Lower leg skin (tissue), 4 donors: ENCODE measurements around the gene GALNS. TPM values are rescaled to one million over a fixed set of nuclear protein-coding genes. Genes with fewer than 3 reads are reported as not detected.
A peak's percentile ranks its signal among the peaks of the same experiment; 100 is the strongest.

Experiments used
- DNase-seq, 2 donors: peaks; one replicate each; pipeline ENCODE4 v3.0.0-alpha.2; 2019; ENCODE audit warnings: low spot score in 2 of 2
- H3K4me3 ChIP-seq: fragments of 200-600 bp; sonication (generic); 2 replicates; pipeline ENCODE4 v1.5.1; 2017; ENCODE audit warnings: mild to moderate bottlenecking, low read depth; ENCODE audit not compliant: poor library complexity, severe bottlenecking
- POLR2A ChIP-seq, 2 donors: fragments of 450-650 bp; IDR thresholded peaks; one replicate each; pipeline ENCODE4 v1.6.1; 2016 to 2017; ENCODE audit warnings: antibody characterized with exemption in 2 of 2, mild to moderate bottlenecking in 1 of 2, moderate library complexity in 1 of 2
- WGBS, 2 donors: methylation state at CpG; one replicate each; pipeline ENCODE4 v1.1.5; 2018; 5-methylcytosine and 5-hydroxymethylcytosine counted together
- intact Hi-C: fragments of 100-400 bp; cut with DNase I; formaldehyde crosslinking; loops from one replicate; pipeline ENCODE4 v1.15.0; 2023; ENCODE audit warnings: low total_unique reads
- total RNA-seq, 4 donors: library from RNA; depleted of rRNA; stranded (reverse); fragments of >200 nt; gene quantifications; one replicate each; pipeline ENCODE4 v1.1.0, GENCODE V29; 2016
- TF ChIP-seq, protein P1 (sequence below), 3 donors: fragments of 450-650 bp; IDR thresholded peaks; one replicate each; pipeline ENCODE4 v1.5.1; 2016; ENCODE audit warnings: antibody characterized with exemption in 3 of 3, mild to moderate bottlenecking in 3 of 3, moderate library complexity in 2 of 3

Gene GALNS
- total RNA-seq, 4 donors from 2014 or later: 17.3 to 45.6 (median 37.3) TPM

DNA sequence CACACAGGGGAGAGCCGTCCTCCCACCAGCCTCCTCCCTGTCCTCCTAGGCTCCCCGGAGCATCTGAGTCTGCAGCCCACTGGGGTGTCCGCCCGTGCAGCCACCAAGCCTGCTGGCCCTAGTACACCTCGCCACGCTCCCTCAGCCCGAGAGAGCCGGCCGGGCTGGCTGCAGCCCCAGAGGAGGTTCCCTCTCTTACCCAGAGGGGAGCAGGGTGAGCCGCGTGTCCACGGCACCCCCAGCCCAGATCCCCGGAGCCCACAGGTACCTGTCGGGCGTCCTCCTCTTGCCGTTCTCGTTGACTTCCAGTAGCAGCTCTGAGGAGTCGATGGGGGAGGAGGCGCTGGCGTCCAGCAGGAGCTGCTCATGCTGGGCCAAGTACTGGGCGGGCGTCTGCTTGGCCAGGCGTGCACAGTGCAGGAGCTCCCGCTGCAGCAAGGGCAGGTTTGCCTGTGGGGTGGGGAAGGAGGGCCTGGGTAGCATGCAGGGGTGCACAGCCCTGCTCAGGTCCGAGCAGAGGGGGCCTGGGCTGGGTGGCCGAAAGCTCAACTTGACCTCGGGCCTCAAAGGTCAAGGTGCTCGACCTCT, 29.0 kb upstream of the GALNS start:
- TF ChIP-seq POLR2A (IDR thresholded peaks at IDR 0.05): no peak
- TF ChIP-seq, protein P1, sequence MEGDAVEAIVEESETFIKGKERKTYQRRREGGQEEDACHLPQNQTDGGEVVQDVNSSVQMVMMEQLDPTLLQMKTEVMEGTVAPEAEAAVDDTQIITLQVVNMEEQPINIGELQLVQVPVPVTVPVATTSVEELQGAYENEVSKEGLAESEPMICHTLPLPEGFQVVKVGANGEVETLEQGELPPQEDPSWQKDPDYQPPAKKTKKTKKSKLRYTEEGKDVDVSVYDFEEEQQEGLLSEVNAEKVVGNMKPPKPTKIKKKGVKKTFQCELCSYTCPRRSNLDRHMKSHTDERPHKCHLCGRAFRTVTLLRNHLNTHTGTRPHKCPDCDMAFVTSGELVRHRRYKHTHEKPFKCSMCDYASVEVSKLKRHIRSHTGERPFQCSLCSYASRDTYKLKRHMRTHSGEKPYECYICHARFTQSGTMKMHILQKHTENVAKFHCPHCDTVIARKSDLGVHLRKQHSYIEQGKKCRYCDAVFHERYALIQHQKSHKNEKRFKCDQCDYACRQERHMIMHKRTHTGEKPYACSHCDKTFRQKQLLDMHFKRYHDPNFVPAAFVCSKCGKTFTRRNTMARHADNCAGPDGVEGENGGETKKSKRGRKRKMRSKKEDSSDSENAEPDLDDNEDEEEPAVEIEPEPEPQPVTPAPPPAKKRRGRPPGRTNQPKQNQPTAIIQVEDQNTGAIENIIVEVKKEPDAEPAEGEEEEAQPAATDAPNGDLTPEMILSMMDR (IDR thresholded peaks at IDR 0.05): no peak
- H3K4me3 ChIP-seq: no peak overlapping the region
- no peak for DNase-seq
- 86 to 89% methylated on average over 13 to 17 of the region's 28 CpGs for WGBS, 2 donors
- intact Hi-C loops: no loop called here

DNA sequence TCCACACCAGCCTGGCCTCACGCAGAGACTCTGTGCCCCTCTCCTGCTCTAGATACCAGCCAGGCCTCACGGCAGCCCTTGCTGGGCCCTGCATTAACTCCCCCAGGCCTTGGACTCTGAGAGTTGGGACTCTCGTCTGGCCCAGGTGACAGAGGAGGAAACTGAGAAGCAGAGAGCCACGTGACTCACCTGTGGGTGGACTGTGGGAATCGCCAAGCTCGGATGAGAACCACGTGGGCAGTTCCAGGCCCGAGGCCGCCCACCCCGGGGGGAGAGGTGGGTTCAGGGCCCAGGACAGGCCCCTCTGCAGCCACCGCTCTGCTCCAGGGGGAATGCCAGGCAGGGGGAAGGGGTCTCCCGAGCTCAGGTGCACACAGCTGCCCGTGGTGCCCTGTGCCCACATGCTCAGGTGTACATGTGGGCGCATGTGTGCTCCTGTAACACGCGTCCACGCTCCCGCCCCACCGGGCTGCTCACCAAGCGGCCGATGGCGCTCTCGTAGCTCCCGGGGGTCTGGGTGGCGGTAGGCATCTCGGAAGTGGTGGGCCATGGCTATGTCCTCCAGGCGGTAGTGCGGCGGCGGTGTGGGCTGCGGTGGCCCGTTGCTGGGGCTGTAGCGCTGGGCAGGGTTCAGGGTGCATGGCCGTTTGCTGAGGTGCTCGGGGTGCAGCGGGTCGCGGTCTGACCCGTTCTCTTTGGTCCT, 28.0 kb upstream of the GALNS start:
- no peak overlapping the region for H3K4me3 ChIP-seq
- 95 to 96% methylated on average over 37 to 39 of the region's 39 CpGs for WGBS, 2 donors
- no peak for DNase-seq
- TF ChIP-seq, protein P1 (IDR thresholded peaks at IDR 0.05): no peak
- TF ChIP-seq POLR2A (IDR thresholded peaks at IDR 0.05): no peak
- intact Hi-C loops: no loop called here

DNA sequence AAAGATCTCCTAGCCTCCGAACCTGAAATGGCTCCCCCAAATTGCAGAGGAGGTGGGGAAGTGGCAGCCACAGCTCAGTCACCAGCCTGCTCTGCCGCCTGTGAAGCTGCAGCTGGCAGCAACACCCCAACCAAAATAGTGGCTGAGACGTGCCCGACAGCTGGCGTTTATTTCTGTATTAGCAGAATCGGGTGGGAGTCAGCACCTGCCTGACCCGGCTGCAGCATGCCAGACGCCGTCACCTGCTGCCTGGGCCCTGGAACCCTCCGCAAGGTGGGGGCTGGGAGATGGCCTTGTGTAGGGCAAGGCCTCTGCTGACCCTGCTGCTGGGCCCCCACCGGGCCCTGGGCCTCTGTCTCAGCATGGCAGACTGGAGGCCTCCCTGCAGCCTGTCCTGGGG, 27.2 kb upstream of the GALNS start:
- DNase-seq: no peak

DNA sequence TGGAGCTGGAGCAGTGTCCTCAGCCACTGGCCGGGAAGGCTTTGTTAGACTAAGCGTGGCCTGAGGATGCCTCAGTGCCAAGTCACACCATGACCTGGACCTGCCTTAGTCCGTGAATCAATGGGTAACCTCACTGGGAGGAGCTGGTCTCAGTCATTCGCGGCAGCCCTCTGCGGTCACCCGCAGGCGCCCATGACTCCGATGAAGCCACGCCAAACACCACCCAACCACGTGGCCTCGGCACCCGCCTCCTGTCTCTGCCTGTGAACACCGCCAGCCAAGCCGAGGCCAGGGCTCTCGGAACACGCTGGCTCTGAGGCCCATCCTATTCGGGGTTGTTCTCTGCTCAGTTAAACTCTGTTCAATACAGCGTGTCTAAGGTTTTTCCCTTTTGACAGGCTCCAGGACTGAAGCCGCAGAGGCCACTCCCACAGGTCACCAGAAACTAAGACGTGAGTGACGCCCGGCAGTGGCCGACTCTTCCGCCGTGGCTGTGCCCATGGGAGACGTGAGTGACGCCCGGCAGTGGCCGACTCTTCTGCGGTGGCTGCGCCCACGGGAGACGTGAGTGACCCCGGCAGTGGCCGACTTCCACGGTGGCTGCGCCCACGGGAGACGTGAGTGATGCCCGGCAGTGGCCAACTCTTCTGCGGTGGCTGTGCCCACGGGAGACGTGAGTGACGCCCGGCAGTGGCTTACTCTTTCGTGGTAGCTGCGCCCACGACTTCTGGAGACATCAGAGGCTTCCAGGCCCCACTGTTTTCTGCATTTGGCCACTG, 26.6 kb upstream of the GALNS start:
- DNase-seq: no peak
- no peak overlapping the region for H3K4me3 ChIP-seq

More for the DNA sequence above, 27.2 kb upstream of the GALNS start:
- WGBS, 2 donors: 83 to 87% methylated on average over 10 to 11 of the region's 11 CpGs
- intact Hi-C loops: no loop called here
- TF ChIP-seq, protein P1 (IDR thresholded peaks at IDR 0.05): no peak
- no peak for TF ChIP-seq POLR2A (IDR thresholded peaks at IDR 0.05)
- no peak overlapping the region for H3K4me3 ChIP-seq

DNA sequence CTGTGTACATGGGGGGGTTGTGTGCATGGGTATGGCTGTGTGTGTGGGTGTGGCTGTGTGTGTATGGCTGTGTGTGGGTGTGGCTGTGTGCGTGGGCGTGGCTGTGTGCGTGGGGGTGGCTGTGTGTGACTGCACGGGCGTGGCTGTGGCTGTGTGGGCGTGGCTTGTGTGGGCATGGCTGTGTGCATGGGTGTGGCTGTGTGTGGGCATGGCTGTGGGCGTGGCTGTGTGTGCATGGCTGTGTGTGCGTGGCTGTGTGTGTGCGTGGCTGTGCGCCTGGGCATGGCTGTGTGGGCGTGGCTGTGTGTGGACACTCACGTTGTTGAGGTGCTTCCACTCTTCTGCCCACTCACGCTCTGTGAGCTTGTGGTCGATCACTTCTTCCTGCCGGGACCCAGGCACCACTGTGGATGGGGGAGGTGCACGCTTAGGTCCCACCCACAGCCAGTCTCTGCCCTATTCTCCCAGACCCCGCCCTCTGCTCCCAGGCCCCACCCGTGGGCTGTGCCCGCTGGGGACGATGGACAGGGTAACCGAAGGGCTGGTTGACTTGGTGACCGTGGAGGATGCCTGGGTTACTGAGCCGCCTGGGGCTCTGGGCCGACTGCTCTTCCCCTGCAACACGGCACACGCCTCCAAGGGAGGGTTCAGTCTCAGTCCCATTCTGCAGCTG, 25.7 kb upstream of the GALNS start:
- peak; percentile 53 to 90 for DNase-seq
- TF ChIP-seq POLR2A (IDR thresholded peaks at IDR 0.05): no peak
- TF ChIP-seq, protein P1 (IDR thresholded peaks at IDR 0.05): peak in 1 of 3 donors; percentile 26
- WGBS, 2 donors: 60 to 67% methylated on average over 20 to 26 of the region's 26 CpGs
- H3K4me3 ChIP-seq: no peak overlapping the region
- intact Hi-C loops: no loop called here

More for the DNA sequence above, 26.6 kb upstream of the GALNS start:
- WGBS, 2 donors: 84 to 85% methylated on average over 43 to 48 of the region's 49 CpGs
- intact Hi-C loops: no loop called here
- TF ChIP-seq, protein P1 (IDR thresholded peaks at IDR 0.05): no peak
- no peak for TF ChIP-seq POLR2A (IDR thresholded peaks at IDR 0.05)
